Measurements from ENCODE around the gene NME8. TPM values are rescaled to one million over a fixed set of nuclear protein-coding genes. Genes with fewer than 3 reads are reported as not detected.

Gene NME8
- total RNA-seq, 1 donor = 1.7 TPM

DNA sequence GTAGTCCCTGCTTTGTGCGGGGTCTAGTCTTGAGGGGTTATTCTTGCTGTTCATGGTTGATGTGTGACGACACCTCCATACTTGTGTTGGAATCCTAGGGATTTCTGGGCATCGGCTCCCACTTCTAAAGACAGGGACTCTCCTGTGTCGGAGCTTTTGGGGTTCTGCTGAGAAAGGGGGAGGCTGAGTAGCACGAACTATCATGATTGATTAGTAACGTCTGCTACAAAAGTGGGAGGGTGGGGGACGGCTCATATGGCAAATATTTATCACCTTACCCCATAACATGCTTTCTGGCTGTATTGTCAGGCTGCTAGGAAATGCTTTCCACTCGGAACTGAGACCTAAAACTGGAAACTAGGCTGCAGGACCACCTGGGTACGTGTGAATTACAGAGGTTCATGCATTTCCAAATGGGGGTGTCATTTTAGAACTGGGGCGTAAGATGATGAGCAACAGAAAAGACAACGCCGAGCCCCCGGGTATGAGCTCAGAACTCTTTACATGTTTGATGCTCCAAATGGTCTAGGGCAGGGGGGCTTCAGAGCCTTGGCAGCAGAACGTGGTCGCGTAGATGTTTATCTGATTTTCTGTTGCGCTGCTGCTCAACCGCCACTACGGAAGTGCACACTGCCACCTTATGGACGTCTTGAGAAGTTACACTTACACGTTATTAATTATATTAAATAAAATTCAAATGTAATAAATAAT is 15.1 kb upstream of the NME8 start:
- H3K4me3 ChIP-seq (ENCODE audit: low read length) = peak overlapping the region; percentile 12
- no peaks in the 10 kb centered on the region for H3K9me3 ChIP-seq (ENCODE audit: low read depth, low read length)
- H3K4me1 ChIP-seq (ENCODE audit: insufficient read depth, low read length) = peaks cover 10% of the 10 kb centered on the region
- H3K27me3 ChIP-seq (ENCODE audit: insufficient read depth, low read length) = no peaks in the 10 kb centered on the region

DNA sequence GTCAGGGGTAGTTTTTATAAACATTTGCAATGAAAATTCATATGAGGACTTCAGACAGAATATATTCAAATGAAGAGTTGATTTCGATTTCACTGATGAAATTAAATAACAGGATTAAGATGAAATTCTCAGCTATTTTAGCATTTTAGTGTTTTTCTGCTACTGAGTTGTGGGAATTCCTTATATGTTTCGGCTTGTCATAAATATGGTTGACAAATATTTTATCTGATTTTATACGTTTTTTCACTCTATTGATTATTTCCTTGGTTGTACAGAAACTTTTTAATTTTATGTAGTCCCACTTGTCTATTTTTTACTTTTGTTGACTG is 14.6 kb upstream of the NME8 start:
- Histone ChIP-seq H3K4me3 (ENCODE audit: low read length) (no peak overlapping the region), H3K27me3 (ENCODE audit: insufficient read depth, low read length) (no peaks in the 10 kb centered on the region), H3K4me1 (ENCODE audit: insufficient read depth, low read length) (peaks cover 10% of the 10 kb centered on the region), H3K9me3 (ENCODE audit: low read depth, low read length) (no peaks in the 10 kb centered on the region)

DNA sequence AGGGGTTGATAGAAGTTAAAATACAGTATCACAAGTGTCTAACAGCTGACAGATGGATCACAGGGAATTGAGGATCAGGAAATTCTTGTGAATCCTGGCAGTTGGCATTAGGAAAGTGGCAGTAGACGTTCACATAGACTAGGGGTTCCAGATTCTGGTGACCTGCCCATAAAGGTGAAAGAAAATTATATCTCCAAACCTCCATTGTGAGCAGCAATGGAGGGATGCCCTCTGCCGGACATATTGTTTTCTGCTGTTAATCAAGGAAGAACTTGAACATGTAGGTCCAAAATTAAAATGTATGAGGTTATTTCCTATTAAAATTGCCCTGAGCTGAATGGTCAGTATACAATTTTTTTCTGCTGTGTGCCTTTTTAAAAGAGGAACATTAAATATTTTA is 5.1 kb downstream of the NME8 start:
- H3K27me3 ChIP-seq (ENCODE audit: insufficient read depth, low read length) = no peaks in the 10 kb centered on the region
- no peaks in the 10 kb centered on the region for H3K9me3 ChIP-seq (ENCODE audit: low read depth, low read length)
- no peak overlapping the region for H3K4me3 ChIP-seq (ENCODE audit: low read length)
- no peaks in the 10 kb centered on the region for H3K4me1 ChIP-seq (ENCODE audit: insufficient read depth, low read length)

DNA sequence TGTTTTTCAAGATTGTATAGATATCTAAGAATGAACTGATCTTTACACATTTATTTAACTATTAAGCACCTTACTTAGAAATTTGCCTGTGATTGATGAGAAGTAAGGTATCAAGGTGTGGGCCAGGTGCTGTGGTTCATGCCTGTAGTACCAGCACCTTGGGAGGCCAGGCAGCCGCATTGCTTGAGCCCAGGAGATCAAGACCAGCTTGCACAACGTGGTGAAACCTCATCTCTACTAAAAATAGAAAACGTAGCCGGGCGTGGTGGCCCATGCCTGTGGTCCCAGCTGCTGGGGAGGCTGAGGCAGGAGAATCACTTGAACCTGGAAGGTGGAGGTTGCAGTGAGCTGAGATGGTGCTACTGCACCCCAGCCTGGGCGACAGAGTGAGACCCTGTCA is 33.7 kb downstream of the NME8 start:
- Histone ChIP-seq H3K9me3 (ENCODE audit: low read depth, low read length) (peaks cover 15% of the 10 kb centered on the region), H3K27me3 (ENCODE audit: insufficient read depth, low read length) (peaks cover 3% of the 10 kb centered on the region), H3K4me1 (ENCODE audit: insufficient read depth, low read length) (no peaks in the 10 kb centered on the region), H3K4me3 (ENCODE audit: low read length) (no peak overlapping the region)

DNA sequence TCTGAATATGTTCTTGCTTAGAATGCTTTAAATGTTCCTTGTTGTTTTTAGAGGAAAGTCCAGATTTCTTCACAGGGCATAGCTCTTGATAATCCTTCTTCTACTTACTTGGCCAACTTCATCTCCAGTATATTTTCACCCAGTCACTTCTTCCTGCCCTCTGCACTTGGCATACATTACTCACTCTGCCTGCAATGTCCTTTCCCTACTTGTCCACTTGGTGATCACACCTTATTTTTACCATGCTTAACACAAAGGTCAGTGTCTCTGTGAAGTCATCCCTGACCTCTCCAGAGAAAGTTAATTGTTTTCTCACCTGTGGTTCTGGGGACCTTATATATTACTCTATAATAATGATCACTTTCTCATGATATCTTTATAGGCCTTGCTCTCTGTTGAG is 45.0 kb downstream of the NME8 start:
- Histone ChIP-seq H3K4me3 (ENCODE audit: low read length) (no peak overlapping the region), H3K9me3 (ENCODE audit: low read depth, low read length) (no peaks in the 10 kb centered on the region), H3K27me3 (ENCODE audit: insufficient read depth, low read length) (no peaks in the 10 kb centered on the region), H3K4me1 (ENCODE audit: insufficient read depth, low read length) (no peaks in the 10 kb centered on the region)

DNA sequence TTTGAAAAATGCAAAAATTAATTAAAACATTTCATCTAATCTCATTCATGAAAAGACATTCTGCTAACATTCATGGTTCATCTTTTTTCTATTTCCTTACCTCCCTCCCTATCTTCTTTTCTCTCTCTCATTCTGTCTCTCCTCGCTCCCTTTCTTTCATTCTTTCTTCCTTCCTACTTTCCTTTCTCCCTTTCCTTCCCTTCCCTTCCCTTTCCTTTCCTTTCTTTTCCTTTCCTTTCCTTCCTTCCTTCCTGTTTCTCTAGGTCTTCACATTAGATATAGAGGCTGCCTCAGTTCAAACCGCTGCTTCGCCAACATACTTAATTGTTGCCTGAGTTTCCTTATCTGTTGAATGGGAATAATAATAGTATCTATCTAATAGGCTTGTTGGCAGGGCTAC is 46.3 kb downstream of the NME8 start:
- H3K9me3 ChIP-seq (ENCODE audit: low read depth, low read length) = no peaks in the 10 kb centered on the region
- H3K4me1 ChIP-seq (ENCODE audit: insufficient read depth, low read length) = no peaks in the 10 kb centered on the region
- no peak overlapping the region for H3K4me3 ChIP-seq (ENCODE audit: low read length)
- no peaks in the 10 kb centered on the region for H3K27me3 ChIP-seq (ENCODE audit: insufficient read depth, low read length)

DNA sequence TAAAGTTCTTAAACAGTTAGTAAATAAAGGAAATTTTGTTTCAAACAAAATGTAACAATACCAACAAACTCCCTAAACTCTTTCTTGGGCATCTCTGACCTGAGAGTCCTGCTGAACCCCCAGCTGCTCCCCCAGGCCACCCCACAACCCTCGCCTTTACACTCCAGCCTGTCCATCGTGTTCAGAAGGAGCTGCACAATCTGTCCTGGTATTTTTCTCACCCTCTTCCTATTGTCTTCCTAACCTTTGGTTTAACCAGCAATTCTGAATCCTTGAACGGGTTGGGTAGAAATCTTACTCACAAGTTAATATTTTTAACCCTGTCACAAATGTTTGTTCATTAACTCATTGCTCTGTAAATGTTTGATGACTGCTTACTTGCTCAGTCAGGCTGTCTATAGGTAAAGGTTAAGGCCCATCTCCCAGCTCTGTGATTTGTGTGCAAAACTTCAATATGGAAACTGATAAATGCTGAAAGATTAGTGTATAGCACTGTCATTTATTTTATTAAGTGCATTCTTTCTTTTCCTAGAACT is 51.4 kb downstream of the NME8 start:
- no peaks in the 10 kb centered on the region for H3K4me1 ChIP-seq (ENCODE audit: insufficient read depth, low read length)
- H3K27me3 ChIP-seq (ENCODE audit: insufficient read depth, low read length) = no peaks in the 10 kb centered on the region
- no peaks in the 10 kb centered on the region for H3K9me3 ChIP-seq (ENCODE audit: low read depth, low read length)
- H3K4me3 ChIP-seq (ENCODE audit: low read length) = no peak overlapping the region

DNA sequence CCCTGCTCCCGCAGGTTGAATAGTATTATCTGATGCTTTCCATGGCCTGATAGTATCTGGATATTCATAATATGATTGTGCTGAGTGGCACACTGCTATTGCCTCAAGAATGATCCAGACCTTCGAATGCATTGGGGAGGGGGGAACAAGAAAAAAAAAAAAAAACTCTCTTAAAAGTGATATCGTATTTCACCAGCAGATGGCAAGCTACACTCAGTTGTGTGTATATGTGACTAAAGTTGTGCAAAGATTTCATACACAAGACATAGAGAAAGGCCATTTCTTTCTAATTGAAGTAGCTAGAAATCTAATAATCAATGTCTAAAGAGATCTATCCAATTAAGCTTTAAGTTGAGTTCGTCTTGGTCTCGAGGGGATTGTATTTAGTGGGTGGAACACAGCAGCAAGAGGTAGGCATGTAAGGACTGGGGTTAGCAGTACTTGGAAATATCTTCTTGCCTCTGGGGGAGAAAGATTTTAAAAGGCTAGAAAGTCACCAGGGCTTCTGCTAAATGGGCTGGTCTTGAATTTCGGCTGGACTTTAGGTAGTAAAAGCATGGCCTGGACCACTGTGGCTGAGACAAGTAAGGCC is 52.9 kb downstream of the NME8 start:
- Histone ChIP-seq H3K27me3 (ENCODE audit: insufficient read depth, low read length) (no peaks in the 10 kb centered on the region), H3K4me1 (ENCODE audit: insufficient read depth, low read length) (no peaks in the 10 kb centered on the region), H3K9me3 (ENCODE audit: low read depth, low read length) (no peaks in the 10 kb centered on the region), H3K4me3 (ENCODE audit: low read length) (no peak overlapping the region)

DNA sequence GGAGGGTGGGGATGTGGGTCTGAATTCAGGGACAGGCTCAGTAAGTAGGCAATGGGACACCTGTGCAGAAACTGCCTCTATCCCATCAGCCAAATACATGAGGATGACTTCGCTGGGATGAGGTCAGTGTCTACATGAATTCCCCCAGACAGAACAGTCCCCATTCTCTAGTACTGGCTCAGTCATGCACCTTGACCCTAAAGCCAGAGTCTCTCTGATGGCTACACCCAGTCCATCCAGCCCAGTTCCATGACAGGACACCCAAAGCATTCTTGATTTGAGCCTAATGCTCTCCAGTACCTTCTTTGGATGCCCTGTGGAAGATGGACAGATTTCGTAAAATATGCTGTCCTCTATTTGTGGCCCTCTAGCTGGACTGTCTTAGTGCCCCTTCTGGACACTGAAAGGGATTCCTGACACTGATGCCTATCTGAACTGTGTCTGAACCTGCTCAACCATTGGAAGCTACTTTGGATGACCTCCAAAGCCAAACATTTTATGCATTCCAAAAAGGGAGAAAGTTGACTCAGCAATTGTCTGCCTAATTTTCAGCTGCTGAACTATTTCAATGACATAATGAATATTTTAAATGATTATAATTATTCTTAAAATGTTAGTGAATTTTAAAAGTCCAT is 53.6 kb downstream of the NME8 start:
- Histone ChIP-seq H3K4me1 (ENCODE audit: insufficient read depth, low read length) (no peaks in the 10 kb centered on the region), H3K4me3 (ENCODE audit: low read length) (no peak overlapping the region), H3K27me3 (ENCODE audit: insufficient read depth, low read length) (no peaks in the 10 kb centered on the region), H3K9me3 (ENCODE audit: low read depth, low read length) (no peaks in the 10 kb centered on the region)

DNA sequence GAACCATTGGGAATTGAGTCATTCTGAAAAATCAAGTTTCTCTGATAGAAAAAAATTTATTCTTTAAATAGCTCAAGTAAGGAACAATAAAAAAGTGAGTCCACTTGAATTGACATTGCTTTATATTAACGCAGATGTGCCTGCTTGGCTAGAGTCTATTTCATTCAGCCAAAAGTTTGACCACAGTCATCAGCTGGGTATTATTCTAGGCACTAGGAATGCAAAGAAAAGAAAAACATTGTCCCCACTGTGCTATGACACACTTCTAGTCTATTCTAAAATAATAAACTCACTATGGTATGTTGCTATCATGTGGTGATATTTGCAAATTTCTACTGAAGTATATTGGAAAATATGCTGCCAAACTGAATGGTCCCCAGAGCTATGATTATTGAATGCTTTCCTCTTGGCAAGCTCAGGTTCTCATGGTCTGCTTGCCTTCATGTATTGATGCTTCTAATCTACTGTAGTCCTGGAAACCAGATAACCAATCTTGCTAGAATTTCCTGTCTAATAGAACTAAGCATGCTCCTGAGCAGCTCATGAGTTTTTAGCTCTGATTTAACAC is 59.9 kb downstream of the NME8 start:
- Histone ChIP-seq H3K4me3 (ENCODE audit: low read length) (no peak overlapping the region), H3K27me3 (ENCODE audit: insufficient read depth, low read length) (peaks cover 7% of the 10 kb centered on the region), H3K4me1 (ENCODE audit: insufficient read depth, low read length) (no peaks in the 10 kb centered on the region), H3K9me3 (ENCODE audit: low read depth, low read length) (no peaks in the 10 kb centered on the region)

DNA sequence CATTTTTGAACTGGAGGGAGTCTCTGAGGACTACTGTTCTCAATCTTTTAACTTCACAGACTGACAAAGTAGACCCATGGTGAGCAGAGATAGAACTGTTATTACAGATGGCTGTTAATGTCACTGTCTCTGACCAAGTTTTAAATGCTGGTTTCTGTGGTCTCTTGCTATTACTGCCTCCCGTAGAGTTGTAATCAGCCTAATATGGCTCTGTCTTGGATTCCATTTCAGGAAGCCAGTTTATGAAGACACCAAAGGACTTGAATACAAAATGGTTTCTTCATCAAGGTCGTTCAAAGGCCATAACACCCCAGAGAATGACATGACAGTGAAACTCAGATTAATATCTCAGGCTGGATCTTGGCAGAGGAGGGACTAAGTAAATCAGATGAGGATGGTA is 64.4 kb downstream of the NME8 start:
- Histone ChIP-seq H3K4me3 (ENCODE audit: low read length) (no peak overlapping the region), H3K9me3 (ENCODE audit: low read depth, low read length) (no peaks in the 10 kb centered on the region), H3K4me1 (ENCODE audit: insufficient read depth, low read length) (peaks cover 24% of the 10 kb centered on the region), H3K27me3 (ENCODE audit: insufficient read depth, low read length) (peaks cover 38% of the 10 kb centered on the region)

DNA sequence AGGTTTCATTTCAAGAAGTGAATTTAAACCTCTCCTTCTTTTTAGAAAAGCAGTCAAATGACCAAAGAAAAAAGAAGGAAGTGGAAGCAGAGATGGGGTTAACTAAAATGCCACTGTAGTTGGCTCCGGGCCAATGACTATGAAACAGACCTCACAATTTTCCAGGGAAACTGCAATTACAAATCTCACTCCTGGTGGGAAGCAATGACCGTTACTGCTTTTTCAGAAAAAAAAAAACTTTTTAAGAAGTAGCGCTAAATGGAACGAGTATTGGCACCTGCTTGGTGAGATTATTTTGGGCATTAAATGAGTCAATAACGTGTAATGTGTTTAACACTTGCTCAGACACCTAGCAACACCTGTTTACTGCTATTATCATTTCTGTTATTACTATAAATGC is 67.0 kb downstream of the NME8 start:
- Histone ChIP-seq H3K9me3 (ENCODE audit: low read depth, low read length) (no peaks in the 10 kb centered on the region), H3K27me3 (ENCODE audit: insufficient read depth, low read length) (peaks cover 64% of the 10 kb centered on the region), H3K4me3 (ENCODE audit: low read length) (no peak overlapping the region), H3K4me1 (ENCODE audit: insufficient read depth, low read length) (peaks cover 30% of the 10 kb centered on the region)

DNA sequence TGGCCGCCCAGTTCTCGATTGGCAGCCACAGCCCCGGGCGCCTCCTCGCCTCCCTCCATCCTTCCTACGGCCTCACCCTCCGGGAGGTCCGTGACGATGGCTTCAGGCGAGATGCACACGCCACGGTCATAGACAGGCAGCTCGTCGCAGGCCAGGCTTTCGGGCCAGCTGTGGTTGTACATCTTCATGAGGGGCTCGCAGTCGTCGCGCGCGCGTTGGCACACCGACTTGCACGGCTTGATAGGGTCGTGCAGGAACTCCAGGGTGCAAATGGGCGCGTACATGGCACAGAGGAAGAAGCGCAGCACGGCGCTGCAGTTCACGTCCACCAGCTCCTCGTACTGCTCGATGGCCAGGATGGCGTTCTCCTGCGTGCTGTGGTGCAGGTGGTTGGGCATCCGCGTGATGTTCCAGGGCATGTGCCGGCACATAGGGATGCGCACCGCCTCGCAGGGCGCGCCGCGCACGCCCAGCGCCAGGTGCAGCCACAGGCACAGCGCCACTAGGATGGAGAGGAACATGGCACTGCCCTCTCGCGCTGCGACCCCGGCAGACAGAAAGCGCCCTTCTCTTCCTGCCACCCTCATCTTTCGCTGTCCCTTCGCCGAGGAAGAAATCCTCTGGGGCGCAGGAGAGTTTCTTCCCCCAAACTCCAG is 67.7 kb downstream of the NME8 start:
- Histone ChIP-seq H3K27me3 (ENCODE audit: insufficient read depth, low read length) (peaks cover 64% of the 10 kb centered on the region), H3K9me3 (ENCODE audit: low read depth, low read length) (no peaks in the 10 kb centered on the region), H3K4me3 (ENCODE audit: low read length) (no peak overlapping the region), H3K4me1 (ENCODE audit: insufficient read depth, low read length) (peaks cover 37% of the 10 kb centered on the region)

DNA sequence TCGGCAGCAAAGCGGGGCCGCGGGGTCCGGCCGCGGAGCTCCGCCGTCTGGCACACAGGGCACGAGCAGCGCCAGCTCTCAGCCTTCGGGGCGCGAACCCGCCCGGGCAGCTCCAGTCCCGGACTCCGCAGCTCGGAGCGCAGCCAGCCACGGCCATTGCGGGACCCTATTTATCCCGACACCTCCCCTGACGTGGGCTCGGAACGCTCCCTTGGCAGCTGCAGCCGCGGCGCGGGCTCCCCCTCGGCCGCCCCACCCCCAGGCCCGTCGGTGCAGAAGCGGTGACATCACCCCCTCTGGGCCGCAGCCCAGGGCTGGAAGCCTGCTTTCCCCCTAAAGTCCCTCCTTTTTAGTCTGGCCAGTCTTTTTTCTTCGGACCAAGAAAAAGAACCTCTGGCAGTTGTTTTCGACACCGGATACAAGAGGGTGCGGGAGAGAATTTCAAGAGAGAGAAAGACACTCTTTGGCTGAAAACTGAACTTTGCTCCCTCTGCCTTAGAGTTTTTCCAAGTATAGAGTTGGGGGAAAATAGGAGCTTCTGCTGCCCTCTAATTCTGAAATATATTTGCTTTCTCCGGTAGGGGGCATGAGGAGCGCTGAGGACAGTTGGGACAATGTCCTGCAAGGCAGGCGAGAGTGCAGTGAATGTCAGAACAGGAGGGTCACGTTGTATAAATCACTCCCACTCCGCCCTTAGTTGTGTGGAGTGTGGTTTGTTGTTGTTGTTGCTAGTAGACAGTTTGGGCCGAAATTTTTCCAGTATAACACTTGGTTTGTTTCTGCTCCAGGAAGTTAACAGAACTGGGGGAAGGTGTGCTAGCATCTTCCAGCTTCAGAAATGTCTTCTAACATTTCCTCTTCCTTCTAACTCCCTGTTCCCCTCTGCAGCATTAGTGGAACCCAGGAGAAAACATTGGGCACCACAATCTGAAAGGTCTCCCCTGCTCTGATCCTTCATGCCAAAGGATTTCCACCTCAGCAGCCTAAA is 68.6 kb downstream of the NME8 start, which contains the start of gene SFRP4:
TSS of gene SFRP4 (minus strand) at position 145 of the 988 bp plus-strand sequence. CDS start 280 bp downstream, outside the sequence.
- Histone ChIP-seq H3K27me3 (ENCODE audit: insufficient read depth, low read length) (peaks cover 65% of the 10 kb centered on the region), H3K9me3 (ENCODE audit: low read depth, low read length) (no peaks in the 10 kb centered on the region), H3K4me3 (ENCODE audit: low read length) (no peak within 1 kb of the TSS), H3K4me1 (ENCODE audit: insufficient read depth, low read length) (peaks cover 40% of the 10 kb centered on the region)

Data from mononuclear cell (primary cell).